ENCODE results near the gene KRTAP2-3.
"Not testable (repeated sequence)": the region's sequence is repeated elsewhere in the genome, so short reads cannot be mapped to it uniquely, and the experiment has no call there.

The KRTAP2-3 gene

GRCh38 chr17:41104386-41105038 is 44.6 kb upstream of the KRTAP2-3 start:
- not testable (repeated sequence) for H2AK5ac ChIP-seq (ENCODE audit: low read depth, low read length); H3K27ac ChIP-seq (replicated peaks; ENCODE audit: low read length); H3K36me3 ChIP-seq (replicated peaks in 1 of 2; ENCODE audit: control insufficient read depth in 2 of 2, insufficient read depth in 2 of 2, low read length in 2 of 2); H2BK15ac ChIP-seq (ENCODE audit: low read length); H4K91ac ChIP-seq (ENCODE audit: low read depth, low read length, poor library complexity); H3K23ac ChIP-seq (ENCODE audit: low read depth, low read length, poor library complexity); H3K27me3 ChIP-seq (ENCODE audit: control insufficient read depth in 3 of 3, insufficient read depth in 3 of 3, low read depth in 1 of 3, low read length in 3 of 3); H3K4me1 ChIP-seq (ENCODE audit: control insufficient read depth in 2 of 2, insufficient read depth in 1 of 2, low read depth in 1 of 2, low read length in 2 of 2); H4K8ac ChIP-seq (ENCODE audit: low read depth, low read length); H3K9me3 ChIP-seq (replicated peaks in 1 of 2; ENCODE audit: control insufficient read depth in 2 of 2, insufficient read depth in 1 of 2, low read depth in 1 of 2, low read length in 2 of 2); H3K18ac ChIP-seq (ENCODE audit: low read length); H3K79me1 ChIP-seq (ENCODE audit: low read depth, low read length); DNase-seq (ENCODE audit: low spot score); H2BK5ac ChIP-seq (ENCODE audit: low read length); H3K9ac ChIP-seq (ENCODE audit: low read depth, low read length, poor library complexity); H2BK120ac ChIP-seq (ENCODE audit: low read depth, low read length); H3K4me2 ChIP-seq (ENCODE audit: insufficient read depth, low read length, poor library complexity, severe bottlenecking); H3K4ac ChIP-seq (ENCODE audit: low read length); H2AFZ ChIP-seq (ENCODE audit: low read length); H3K14ac ChIP-seq (ENCODE audit: low read length); H2BK12ac ChIP-seq (ENCODE audit: low read length); H3K4me3 ChIP-seq (ENCODE audit: low read length in 2 of 2)
- no CpG with 5 or more reads among the region's 2 CpGs for WGBS, 2 donors (ENCODE audit: extremely low coverage in 2 of 2, insufficient read length in 2 of 2, insufficient replicate concordance in 1 of 2)

GRCh38 chr17:41103896-41104295 is 44.0 kb upstream of the KRTAP2-3 start:
- no peak overlapping the region for H3K4ac ChIP-seq (ENCODE audit: low read length)
- H2AFZ ChIP-seq (ENCODE audit: low read length), result no peak overlapping the region
- no peak overlapping the region for H3K14ac ChIP-seq (ENCODE audit: low read length)
- H2BK15ac ChIP-seq (ENCODE audit: low read length), result no peak overlapping the region
- H3K9ac ChIP-seq (ENCODE audit: low read depth, low read length, poor library complexity), result no peak overlapping the region
- H3K79me1 ChIP-seq (ENCODE audit: low read depth, low read length), result no peaks in the 10 kb centered on the region
- H3K27me3 ChIP-seq (ENCODE audit: control insufficient read depth in 3 of 3, insufficient read depth in 3 of 3, low read depth in 1 of 3, low read length in 3 of 3), result no peaks in the 10 kb centered on the region
- H4K91ac ChIP-seq (ENCODE audit: low read depth, low read length, poor library complexity), result no peak overlapping the region
- H2BK120ac ChIP-seq (ENCODE audit: low read depth, low read length), result no peak overlapping the region
- H3K18ac ChIP-seq (ENCODE audit: low read length), result no peak overlapping the region
- no peak overlapping the region for H2BK12ac ChIP-seq (ENCODE audit: low read length)
- DNase-seq (ENCODE audit: low spot score), result no peak
- no peaks in the 10 kb centered on the region for H3K36me3 ChIP-seq (replicated peaks in 1 of 2; ENCODE audit: control insufficient read depth in 2 of 2, insufficient read depth in 2 of 2, low read length in 2 of 2)
- H2AK5ac ChIP-seq (ENCODE audit: low read depth, low read length), result no peak overlapping the region
- H3K4me1 ChIP-seq (ENCODE audit: control insufficient read depth in 2 of 2, insufficient read depth in 1 of 2, low read depth in 1 of 2, low read length in 2 of 2), result peaks cover 0 to 2% of the 10 kb centered on the region in 2 donors
- no peak overlapping the region for H2BK5ac ChIP-seq (ENCODE audit: low read length)
- no peak overlapping the region for H3K23ac ChIP-seq (ENCODE audit: low read depth, low read length, poor library complexity)
- H3K27ac ChIP-seq (replicated peaks; ENCODE audit: low read length), result no peak overlapping the region
- H4K8ac ChIP-seq (ENCODE audit: low read depth, low read length), result no peak overlapping the region
- WGBS, 2 donors (ENCODE audit: extremely low coverage in 2 of 2, insufficient read length in 2 of 2, insufficient replicate concordance in 1 of 2), result no CpG with 5 or more reads among the region's 1 CpG
- H3K4me2 ChIP-seq (ENCODE audit: insufficient read depth, low read length, poor library complexity, severe bottlenecking), result no peak overlapping the region
- no peaks in the 10 kb centered on the region for H3K9me3 ChIP-seq (replicated peaks in 1 of 2; ENCODE audit: control insufficient read depth in 2 of 2, insufficient read depth in 1 of 2, low read depth in 1 of 2, low read length in 2 of 2)
- H3K4me3 ChIP-seq (ENCODE audit: low read length in 2 of 2), result no peak overlapping the region

- peak within 1 kb of the TSS; percentile 60 for H3K9ac ChIP-seq (ENCODE audit: low read depth, low read length, poor library complexity)
- peak within 1 kb of the TSS; percentile 58 for H2BK12ac ChIP-seq (ENCODE audit: low read length)
- no peak within 1 kb of the TSS for H2BK120ac ChIP-seq (ENCODE audit: low read depth, low read length)
- H3K4me3 ChIP-seq (ENCODE audit: low read length in 2 of 2), result no peak within 1 kb of the TSS
- no peak within 1 kb of the TSS for H3K4ac ChIP-seq (ENCODE audit: low read length)
- no CpG with 5 or more reads among the region's 10 CpGs for WGBS, 2 donors (ENCODE audit: extremely low coverage in 2 of 2, insufficient read length in 2 of 2, insufficient replicate concordance in 1 of 2)
- H4K8ac ChIP-seq (ENCODE audit: low read depth, low read length), result peak within 1 kb of the TSS; percentile 82
- H3K23ac ChIP-seq (ENCODE audit: low read depth, low read length, poor library complexity), result peak within 1 kb of the TSS; percentile 68
- H2AK5ac ChIP-seq (ENCODE audit: low read depth, low read length), result peak within 1 kb of the TSS; percentile 71
- no peak within 1 kb of the TSS for H4K91ac ChIP-seq (ENCODE audit: low read depth, low read length, poor library complexity)
- no peaks in the 10 kb centered on the region for H3K9me3 ChIP-seq (replicated peaks in 1 of 2; ENCODE audit: control insufficient read depth in 2 of 2, insufficient read depth in 1 of 2, low read depth in 1 of 2, low read length in 2 of 2)
- no peak within 1 kb of the TSS for H2BK5ac ChIP-seq (ENCODE audit: low read length)
- H3K79me1 ChIP-seq (ENCODE audit: low read depth, low read length), result no peaks in the 10 kb centered on the region
- DNase-seq (ENCODE audit: low spot score), result no peak
- no peak within 1 kb of the TSS for H3K27ac ChIP-seq (replicated peaks; ENCODE audit: low read length)
- peaks cover 0 to 2% of the 10 kb centered on the region in 2 donors for H3K4me1 ChIP-seq (ENCODE audit: control insufficient read depth in 2 of 2, insufficient read depth in 1 of 2, low read depth in 1 of 2, low read length in 2 of 2)
- peak within 1 kb of the TSS; percentile 71 for H3K14ac ChIP-seq (ENCODE audit: low read length)
- H2AFZ ChIP-seq (ENCODE audit: low read length), result no peak within 1 kb of the TSS
- peak within 1 kb of the TSS; percentile 85 for H3K18ac ChIP-seq (ENCODE audit: low read length)
- H3K27me3 ChIP-seq (ENCODE audit: control insufficient read depth in 3 of 3, insufficient read depth in 3 of 3, low read depth in 1 of 3, low read length in 3 of 3), result no peaks in the 10 kb centered on the region
- H3K36me3 ChIP-seq (replicated peaks in 1 of 2; ENCODE audit: control insufficient read depth in 2 of 2, insufficient read depth in 2 of 2, low read length in 2 of 2), result no peaks in the 10 kb centered on the region
- H2BK15ac ChIP-seq (ENCODE audit: low read length), result peak within 1 kb of the TSS; percentile 38
- H3K4me2 ChIP-seq (ENCODE audit: insufficient read depth, low read length, poor library complexity, severe bottlenecking), result no peak within 1 kb of the TSS
Observed at GRCh38 chr17:41101586-41102259, 41.8 kb upstream of the KRTAP2-3 start, which contains the start of gene KRTAP4-16. Gene KRTAP4-16, minus strand, starts transcription at chr17:41102209. Its CDS starts 0 bp downstream, at chr17:41102209.

GRCh38 chr17:41099682-41100480 is 40.0 kb upstream of the KRTAP2-3 start:
- not testable (repeated sequence) for H2BK15ac ChIP-seq (ENCODE audit: low read length); H2BK5ac ChIP-seq (ENCODE audit: low read length); H2BK12ac ChIP-seq (ENCODE audit: low read length); H3K9ac ChIP-seq (ENCODE audit: low read depth, low read length, poor library complexity); H3K36me3 ChIP-seq (replicated peaks in 1 of 2; ENCODE audit: control insufficient read depth in 2 of 2, insufficient read depth in 2 of 2, low read length in 2 of 2); H4K91ac ChIP-seq (ENCODE audit: low read depth, low read length, poor library complexity); H3K4ac ChIP-seq (ENCODE audit: low read length); H3K9me3 ChIP-seq (replicated peaks in 1 of 2; ENCODE audit: control insufficient read depth in 2 of 2, insufficient read depth in 1 of 2, low read depth in 1 of 2, low read length in 2 of 2); H2BK120ac ChIP-seq (ENCODE audit: low read depth, low read length); H3K4me1 ChIP-seq (ENCODE audit: control insufficient read depth in 2 of 2, insufficient read depth in 1 of 2, low read depth in 1 of 2, low read length in 2 of 2); H3K14ac ChIP-seq (ENCODE audit: low read length); H2AK5ac ChIP-seq (ENCODE audit: low read depth, low read length); H3K18ac ChIP-seq (ENCODE audit: low read length); H3K79me1 ChIP-seq (ENCODE audit: low read depth, low read length); H4K8ac ChIP-seq (ENCODE audit: low read depth, low read length); H3K27me3 ChIP-seq (ENCODE audit: control insufficient read depth in 3 of 3, insufficient read depth in 3 of 3, low read depth in 1 of 3, low read length in 3 of 3); H3K4me3 ChIP-seq (ENCODE audit: low read length in 2 of 2); H2AFZ ChIP-seq (ENCODE audit: low read length); DNase-seq (ENCODE audit: low spot score); H3K23ac ChIP-seq (ENCODE audit: low read depth, low read length, poor library complexity); H3K27ac ChIP-seq (replicated peaks; ENCODE audit: low read length); H3K4me2 ChIP-seq (ENCODE audit: insufficient read depth, low read length, poor library complexity, severe bottlenecking)
- no CpG with 5 or more reads among the region's 7 CpGs for WGBS, 2 donors (ENCODE audit: extremely low coverage in 2 of 2, insufficient read length in 2 of 2, insufficient replicate concordance in 1 of 2)

All from neuronal stem cell (in vitro differentiated cells).